Measurements from ENCODE around the gene IL23A. TPM values are rescaled to one million over a fixed set of nuclear protein-coding genes. Genes with fewer than 3 reads are reported as not detected.
A peak's percentile ranks its signal among the peaks of the same experiment; 100 is the strongest.

Gene IL23A
- total and polyA plus RNA-seq, 2 of the 13 experiments (the other 11 are each of a cell fraction or from before 2014, with no cell fraction given), result 0.33 to 0.35 TPM

DNA sequence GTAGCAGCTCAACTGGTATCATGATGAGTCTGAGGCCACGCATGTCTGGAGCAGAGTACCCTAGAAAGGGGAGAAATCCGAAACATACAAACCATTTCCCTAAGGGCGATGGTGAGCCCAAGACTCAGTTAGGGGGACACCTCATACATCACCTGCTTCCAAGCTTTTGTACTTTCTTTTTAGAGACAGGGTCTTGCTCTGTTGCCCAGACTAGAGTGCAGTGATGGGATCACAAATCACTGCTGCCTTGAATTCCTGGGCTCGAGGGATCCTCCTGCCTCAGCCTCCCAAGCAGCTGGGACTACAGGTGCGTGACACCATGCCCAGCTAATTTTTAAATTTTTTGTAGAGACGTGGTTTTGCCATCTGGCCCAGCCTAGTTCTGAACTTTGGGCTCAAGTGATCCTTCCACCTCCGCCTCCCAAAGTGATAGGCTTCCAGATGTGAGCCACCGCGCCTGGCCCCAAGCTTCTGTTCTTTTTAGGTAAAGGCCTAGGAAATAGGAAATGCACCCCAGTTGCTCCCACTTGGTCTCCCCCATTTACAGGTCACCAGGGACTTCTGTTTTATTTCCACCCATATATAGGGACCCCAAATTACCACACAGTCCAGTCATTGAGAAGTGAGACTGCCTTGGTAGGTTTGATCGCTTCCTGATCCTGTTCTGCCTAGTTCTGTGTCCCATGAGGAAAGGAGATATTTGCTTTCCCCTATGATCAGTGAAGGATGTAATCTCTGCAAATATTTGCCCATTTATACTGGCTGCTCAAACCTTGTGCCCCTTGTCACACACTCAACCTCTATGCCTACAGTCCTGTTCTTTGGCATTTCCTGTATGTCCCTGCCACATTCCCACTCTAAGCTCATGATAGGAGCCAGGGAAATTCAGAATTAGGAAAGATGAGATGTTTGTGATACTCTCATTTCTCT is 23.7 kb downstream of the IL23A start, which contains the start of gene APOF (continued):
- TF ChIP-seq, protein P1, sequence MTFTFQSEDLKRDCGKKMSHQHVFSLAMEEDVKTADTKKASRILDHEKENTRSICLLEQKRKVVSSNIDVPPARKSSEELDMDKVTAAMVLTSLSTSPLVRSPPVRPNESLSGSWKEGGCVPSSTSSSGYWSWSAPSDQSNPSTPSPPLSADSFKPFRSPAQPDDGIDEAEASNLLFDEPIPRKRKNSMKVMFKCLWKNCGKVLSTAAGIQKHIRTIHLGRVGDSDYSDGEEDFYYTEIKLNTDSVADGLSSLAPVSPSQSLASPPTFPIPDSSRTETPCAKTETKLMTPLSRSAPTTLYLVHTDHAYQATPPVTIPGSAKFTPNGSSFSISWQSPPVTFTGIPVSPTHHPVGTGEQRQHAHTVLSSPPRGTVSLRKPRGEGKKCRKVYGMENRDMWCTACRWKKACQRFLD (CRISPR knock-in tag; IDR thresholded peaks at IDR 0.05; ENCODE audit: borderline replicate concordance), result no peak
- no peak for TF ChIP-seq ADNP (CRISPR knock-in tag; IDR thresholded peaks at IDR 0.05)
- TF ChIP-seq, protein P2, sequence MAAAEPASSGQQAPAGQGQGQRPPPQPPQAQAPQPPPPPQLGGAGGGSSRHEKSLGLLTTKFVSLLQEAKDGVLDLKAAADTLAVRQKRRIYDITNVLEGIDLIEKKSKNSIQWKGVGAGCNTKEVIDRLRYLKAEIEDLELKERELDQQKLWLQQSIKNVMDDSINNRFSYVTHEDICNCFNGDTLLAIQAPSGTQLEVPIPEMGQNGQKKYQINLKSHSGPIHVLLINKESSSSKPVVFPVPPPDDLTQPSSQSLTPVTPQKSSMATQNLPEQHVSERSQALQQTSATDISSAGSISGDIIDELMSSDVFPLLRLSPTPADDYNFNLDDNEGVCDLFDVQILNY (CRISPR knock-in tag; conservative IDR thresholded peaks at IDR 0.05), result no peak
- TF ChIP-seq ZNF670 (CRISPR knock-in tag; IDR thresholded peaks at IDR 0.05; ENCODE audit: borderline replicate concordance), result no peak
- no peak for TF ChIP-seq ATF1 (CRISPR knock-in tag; IDR thresholded peaks at IDR 0.05)
- no peak for TF ChIP-seq MYC (CRISPR knock-in tag; IDR thresholded peaks at IDR 0.05; ENCODE audit: borderline replicate concordance)
- TF ChIP-seq ZNF484 (CRISPR knock-in tag; IDR thresholded peaks at IDR 0.05; ENCODE audit: borderline replicate concordance, low read depth), result no peak
- TF ChIP-seq, protein P3, sequence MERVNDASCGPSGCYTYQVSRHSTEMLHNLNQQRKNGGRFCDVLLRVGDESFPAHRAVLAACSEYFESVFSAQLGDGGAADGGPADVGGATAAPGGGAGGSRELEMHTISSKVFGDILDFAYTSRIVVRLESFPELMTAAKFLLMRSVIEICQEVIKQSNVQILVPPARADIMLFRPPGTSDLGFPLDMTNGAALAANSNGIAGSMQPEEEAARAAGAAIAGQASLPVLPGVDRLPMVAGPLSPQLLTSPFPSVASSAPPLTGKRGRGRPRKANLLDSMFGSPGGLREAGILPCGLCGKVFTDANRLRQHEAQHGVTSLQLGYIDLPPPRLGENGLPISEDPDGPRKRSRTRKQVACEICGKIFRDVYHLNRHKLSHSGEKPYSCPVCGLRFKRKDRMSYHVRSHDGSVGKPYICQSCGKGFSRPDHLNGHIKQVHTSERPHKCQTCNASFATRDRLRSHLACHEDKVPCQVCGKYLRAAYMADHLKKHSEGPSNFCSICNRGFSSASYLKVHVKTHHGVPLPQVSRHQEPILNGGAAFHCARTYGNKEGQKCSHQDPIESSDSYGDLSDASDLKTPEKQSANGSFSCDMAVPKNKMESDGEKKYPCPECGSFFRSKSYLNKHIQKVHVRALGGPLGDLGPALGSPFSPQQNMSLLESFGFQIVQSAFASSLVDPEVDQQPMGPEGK (CRISPR knock-in tag; IDR thresholded peaks at IDR 0.05), result no peak
- no peak for TF ChIP-seq NFKB2 (CRISPR knock-in tag; IDR thresholded peaks at IDR 0.05; ENCODE audit: borderline replicate concordance)
- TF ChIP-seq, protein P4, sequence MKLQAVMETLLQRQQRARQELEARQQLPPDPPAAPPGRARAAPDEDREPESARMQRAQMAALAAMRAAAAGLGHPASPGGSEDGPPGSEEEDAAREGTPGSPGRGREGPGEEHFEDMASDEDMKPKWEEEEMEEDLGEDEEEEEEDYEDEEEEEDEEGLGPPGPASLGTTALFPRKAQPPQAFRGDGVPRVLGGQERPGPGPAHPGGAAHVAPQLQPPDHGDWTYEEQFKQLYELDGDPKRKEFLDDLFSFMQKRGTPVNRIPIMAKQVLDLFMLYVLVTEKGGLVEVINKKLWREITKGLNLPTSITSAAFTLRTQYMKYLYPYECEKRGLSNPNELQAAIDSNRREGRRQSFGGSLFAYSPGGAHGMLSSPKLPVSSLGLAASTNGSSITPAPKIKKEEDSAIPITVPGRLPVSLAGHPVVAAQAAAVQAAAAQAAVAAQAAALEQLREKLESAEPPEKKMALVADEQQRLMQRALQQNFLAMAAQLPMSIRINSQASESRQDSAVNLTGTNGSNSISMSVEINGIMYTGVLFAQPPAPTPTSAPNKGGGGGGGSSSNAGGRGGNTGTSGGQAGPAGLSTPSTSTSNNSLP (IDR thresholded peaks at IDR 0.05; ENCODE audit: low read depth, low read length), result peak; percentile 63
- TF ChIP-seq, protein P5, sequence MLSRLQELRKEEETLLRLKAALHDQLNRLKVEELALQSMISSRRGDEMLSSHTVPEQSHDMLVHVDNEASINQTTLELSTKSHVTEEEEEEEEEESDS (CRISPR knock-in tag; IDR thresholded peaks at IDR 0.05; ENCODE audit: borderline replicate concordance), result no peak
- TF ChIP-seq JARID2 (CRISPR knock-in tag; IDR thresholded peaks at IDR 0.05; ENCODE audit: insufficient replicate concordance), result no peak
- no peak for TF ChIP-seq POGZ (CRISPR knock-in tag; IDR thresholded peaks at IDR 0.05)
- no peak for TF ChIP-seq ZNF180 (CRISPR knock-in tag; IDR thresholded peaks at IDR 0.05; ENCODE audit: borderline replicate concordance, low read depth)
- no peak for TF ChIP-seq ZNF546 (CRISPR knock-in tag; conservative IDR thresholded peaks at IDR 0.05)
- no peak for TF ChIP-seq ZNF256 (CRISPR knock-in tag; conservative IDR thresholded peaks at IDR 0.05)
- TF ChIP-seq SCMH1 (CRISPR knock-in tag; IDR thresholded peaks at IDR 0.05; ENCODE audit: borderline replicate concordance), result no peak
- TF ChIP-seq, protein P6, sequence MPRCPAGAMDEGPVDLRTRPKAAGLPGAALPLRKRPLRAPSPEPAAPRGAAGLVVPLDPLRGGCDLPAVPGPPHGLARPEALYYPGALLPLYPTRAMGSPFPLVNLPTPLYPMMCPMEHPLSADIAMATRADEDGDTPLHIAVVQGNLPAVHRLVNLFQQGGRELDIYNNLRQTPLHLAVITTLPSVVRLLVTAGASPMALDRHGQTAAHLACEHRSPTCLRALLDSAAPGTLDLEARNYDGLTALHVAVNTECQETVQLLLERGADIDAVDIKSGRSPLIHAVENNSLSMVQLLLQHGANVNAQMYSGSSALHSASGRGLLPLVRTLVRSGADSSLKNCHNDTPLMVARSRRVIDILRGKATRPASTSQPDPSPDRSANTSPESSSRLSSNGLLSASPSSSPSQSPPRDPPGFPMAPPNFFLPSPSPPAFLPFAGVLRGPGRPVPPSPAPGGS (CRISPR knock-in tag; IDR thresholded peaks at IDR 0.05), result no peak
- TF ChIP-seq SP1 (IDR thresholded peaks at IDR 0.05), result no peak
- no peak for TF ChIP-seq SP1 (CRISPR knock-in tag; IDR thresholded peaks at IDR 0.05)
- no peak for TF ChIP-seq ZNF343 (CRISPR knock-in tag; IDR thresholded peaks at IDR 0.05)
- TF ChIP-seq IRF2 (CRISPR knock-in tag; IDR thresholded peaks at IDR 0.05), result no peak
- TF ChIP-seq CENPX (CRISPR knock-in tag; IDR thresholded peaks at IDR 0.05), result no peak

All from HepG2 (cell line).